Measurements from ENCODE around the gene UBE4A.

UBE4A gene

GRCh38 chr11:118322721-118323120 lies 36.7 kb upstream of the UBE4A start:
- H3K4me3 ChIP-seq (ENCODE audit: low read depth, low read length) = no peak overlapping the region
- no peak for DNase-seq (ENCODE audit: low read depth)
- TF ChIP-seq, protein P1, sequence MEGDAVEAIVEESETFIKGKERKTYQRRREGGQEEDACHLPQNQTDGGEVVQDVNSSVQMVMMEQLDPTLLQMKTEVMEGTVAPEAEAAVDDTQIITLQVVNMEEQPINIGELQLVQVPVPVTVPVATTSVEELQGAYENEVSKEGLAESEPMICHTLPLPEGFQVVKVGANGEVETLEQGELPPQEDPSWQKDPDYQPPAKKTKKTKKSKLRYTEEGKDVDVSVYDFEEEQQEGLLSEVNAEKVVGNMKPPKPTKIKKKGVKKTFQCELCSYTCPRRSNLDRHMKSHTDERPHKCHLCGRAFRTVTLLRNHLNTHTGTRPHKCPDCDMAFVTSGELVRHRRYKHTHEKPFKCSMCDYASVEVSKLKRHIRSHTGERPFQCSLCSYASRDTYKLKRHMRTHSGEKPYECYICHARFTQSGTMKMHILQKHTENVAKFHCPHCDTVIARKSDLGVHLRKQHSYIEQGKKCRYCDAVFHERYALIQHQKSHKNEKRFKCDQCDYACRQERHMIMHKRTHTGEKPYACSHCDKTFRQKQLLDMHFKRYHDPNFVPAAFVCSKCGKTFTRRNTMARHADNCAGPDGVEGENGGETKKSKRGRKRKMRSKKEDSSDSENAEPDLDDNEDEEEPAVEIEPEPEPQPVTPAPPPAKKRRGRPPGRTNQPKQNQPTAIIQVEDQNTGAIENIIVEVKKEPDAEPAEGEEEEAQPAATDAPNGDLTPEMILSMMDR (IDR thresholded peaks at IDR 0.05; ENCODE audit: insufficient read depth, low read depth, low read length, missing control alignments) = no peak

GRCh38 chr11:118325283-118325682 lies 34.1 kb upstream of the UBE4A start:
- no peak overlapping the region for H3K4me3 ChIP-seq (ENCODE audit: low read depth, low read length)
- TF ChIP-seq, protein P1 (IDR thresholded peaks at IDR 0.05; ENCODE audit: insufficient read depth, low read depth, low read length, missing control alignments) = no peak
- DNase-seq (ENCODE audit: low read depth) = no peak

DNA sequence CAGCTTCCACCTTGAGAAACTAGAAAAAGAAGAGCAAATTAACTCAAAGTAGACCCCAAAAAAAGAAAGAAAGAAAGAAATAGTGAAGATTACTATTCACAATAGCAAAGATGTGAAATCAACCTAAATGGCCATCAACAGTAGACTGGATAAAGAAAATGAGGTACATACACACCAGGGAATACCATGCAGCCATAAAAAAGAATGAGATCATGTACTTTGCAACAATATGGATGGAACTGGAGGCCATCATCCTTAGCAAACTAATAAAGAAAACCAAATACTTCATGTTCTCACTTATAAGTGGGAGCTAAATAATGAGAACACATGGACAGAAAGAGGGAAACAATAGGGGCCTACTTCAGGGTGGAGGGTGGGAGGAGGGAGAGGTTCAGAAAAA lies 30.7 kb upstream of the UBE4A start:
- no peak overlapping the region for H3K4me3 ChIP-seq (ENCODE audit: low read depth, low read length)
- no peak for DNase-seq (ENCODE audit: low read depth)
- TF ChIP-seq, protein P1 (IDR thresholded peaks at IDR 0.05; ENCODE audit: insufficient read depth, low read depth, low read length, missing control alignments) = no peak

GRCh38 chr11:118334745-118335144 lies 24.7 kb upstream of the UBE4A start:
- TF ChIP-seq, protein P1 (IDR thresholded peaks at IDR 0.05; ENCODE audit: insufficient read depth, low read depth, low read length, missing control alignments) = no peak
- no peak overlapping the region for H3K4me3 ChIP-seq (ENCODE audit: low read depth, low read length)
- DNase-seq (ENCODE audit: low read depth) = peak; percentile 17

- H3K4me3 ChIP-seq (ENCODE audit: low read depth, low read length) = no peak overlapping the region
- TF ChIP-seq, protein P1 (IDR thresholded peaks at IDR 0.05; ENCODE audit: insufficient read depth, low read depth, low read length, missing control alignments) = no peak
- peak; percentile 61 for DNase-seq (ENCODE audit: low read depth)
These were observed 20.8 kb upstream of the UBE4A start for GRCh38 chr11:118338637-118339061.

- H3K4me3 ChIP-seq (ENCODE audit: low read depth, low read length) = no peak overlapping the region
- TF ChIP-seq, protein P1 (IDR thresholded peaks at IDR 0.05; ENCODE audit: insufficient read depth, low read depth, low read length, missing control alignments) = no peak
- DNase-seq (ENCODE audit: low read depth) = no peak
These were observed 20.0 kb upstream of the UBE4A start for GRCh38 chr11:118339281-118339961.

- TF ChIP-seq, protein P1 (IDR thresholded peaks at IDR 0.05; ENCODE audit: insufficient read depth, low read depth, low read length, missing control alignments) = no peak
- DNase-seq (ENCODE audit: low read depth) = no peak
- H3K4me3 ChIP-seq (ENCODE audit: low read depth, low read length) = no peak overlapping the region
These were observed 19.0 kb upstream of the UBE4A start for GRCh38 chr11:118340449-118340848.
